Upper lobe of left lung (tissue), 6 donors: ENCODE measurements around the gene ARHGAP15. TPM values are rescaled to one million over a fixed set of nuclear protein-coding genes. Genes with fewer than 3 reads are reported as not detected.

Experiments used
- ATAC-seq, 2 donors: fragments of 200-7000 bp; cut with Tn5 transposase; one replicate each; pipeline ENCODE4 v1.9.1; 2022; ENCODE audit warnings: mild to moderate bottlenecking in 2 of 2, moderate library complexity in 2 of 2; ENCODE audit not compliant: low FRiP score in 2 of 2
- DNase-seq, 2 donors: peaks; one replicate each; pipeline ENCODE4 v3.0.0-alpha.2; 2019 to 2020
- H3K27ac ChIP-seq, 4 donors: fragments of 200-600 bp; sonication (generic); one replicate each; pipeline ENCODE4 v1.5.1; 2016 to 2019
- H3K27me3 ChIP-seq, 4 donors: fragments of 200-600 bp; sonication (generic); one replicate each; pipeline ENCODE4 v1.5.1; 2017 to 2019
- H3K36me3 ChIP-seq, 4 donors: fragments of 200-600 bp; sonication (generic); one replicate each; pipeline ENCODE4 v1.5.1; 2016 to 2019
- H3K4me1 ChIP-seq, 4 donors: fragments of 200-600 bp; sonication (generic); one replicate each; pipeline ENCODE4 v1.5.1; 2018 to 2019
- H3K4me3 ChIP-seq, 4 donors: fragments of 200-600 bp; sonication (generic); one replicate each; pipeline ENCODE4 v1.5.1; 2017 to 2019; ENCODE audit warnings: mild to moderate bottlenecking in 2 of 4, moderate library complexity in 1 of 4
- H3K9me3 ChIP-seq, 4 donors: fragments of 200-600 bp; sonication (generic); one replicate each; pipeline ENCODE4 v1.5.1; 2018 to 2019
- CTCF ChIP-seq, 6 experiments: fragments of 450-650 bp in 4 of 6; fragments of 200-600 bp in 2 of 6; sonication (generic) in 2 of 6; IDR thresholded peaks; one replicate each; pipeline ENCODE4 v1.5.1; 2016 to 2019; ENCODE audit warnings: antibody characterized with exemption in 6 of 6
- EP300 ChIP-seq, 4 donors: sonication (generic); formaldehyde crosslinking; IDR thresholded peaks; one replicate each; pipeline ENCODE4 v1.5.1; 2017; ENCODE audit warnings: antibody characterized with exemption in 4 of 4, control low read depth in 2 of 4
- POLR2A ChIP-seq, 4 donors: fragments of 450-650 bp; IDR thresholded peaks; one replicate each; pipeline ENCODE4 v1.5.1; 2016 to 2017; ENCODE audit warnings: antibody characterized with exemption in 4 of 4, mild to moderate bottlenecking in 2 of 4
- POLR2AphosphoS5 ChIP-seq, 2 donors: sonication (generic); formaldehyde crosslinking; IDR thresholded peaks; one replicate each; pipeline ENCODE4 v1.5.1; 2017; ENCODE audit warnings: antibody characterized with exemption in 2 of 2
- WGBS, 2 donors: methylation state at CpG; one replicate each; pipeline ENCODE4 v1.1.5; 2017 to 2018; 5-methylcytosine and 5-hydroxymethylcytosine counted together
- total RNA-seq, 6 donors: library from RNA; depleted of rRNA in 4 of 6; stranded (reverse); fragments of >200 nt in 4 of 6; gene quantifications; one replicate each; pipeline versions ENCODE4 v1.1.0 to v1.2.1, GENCODE V29; 2016 to 2021
- donor health status: DM: no; HTN: no; CAD: no; lungs with moderate emphysema.
- donor health status: DM: no; HTN: yes; CAD: no; lungs with severe emphysema.

Gene ARHGAP15
- total RNA-seq, 6 donors from 2014 or later: 11.9 to 57.6 (median 17.5) TPM

- H3K4me3 ChIP-seq: no peak overlapping the region
- peaks cover 0 to 4% (median 0%) of the 10 kb centered on the region in 4 donors for H3K4me1 ChIP-seq
- WGBS, 2 donors: 67 to 81% methylated on average over 2 of the region's 2 CpGs
- no peaks in the 10 kb centered on the region for H3K36me3 ChIP-seq
- no peaks in the 10 kb centered on the region for H3K9me3 ChIP-seq
- ATAC-seq: peak in 1 of 2 donors; percentile 16
- H3K27ac ChIP-seq: peak overlapping the region in 3 of 4 donors; percentile 37 to 77 (median 41)
- no peak for DNase-seq
- TF ChIP-seq CTCF (IDR thresholded peaks at IDR 0.05): no peak
- TF ChIP-seq POLR2AphosphoS5 (IDR thresholded peaks at IDR 0.05): no peak
- no peak for TF ChIP-seq POLR2A (IDR thresholded peaks at IDR 0.05)
- TF ChIP-seq EP300 (IDR thresholded peaks at IDR 0.05): no peak
- H3K27me3 ChIP-seq: no peaks in the 10 kb centered on the region
These were observed 351.5 kb downstream of the ARHGAP15 start for GRCh38 chr2:143480601-143481236.

GRCh38 chr2:143481237-143481623 is 352.0 kb downstream of the ARHGAP15 start:
- Histone ChIP-seq H3K27ac (peak overlapping the region; percentile 36 to 77 (median 47)), H3K4me1 (peaks cover 0 to 4% (median 0%) of the 10 kb centered on the region in 4 donors), H3K27me3 (no peaks in the 10 kb centered on the region), H3K9me3 (no peaks in the 10 kb centered on the region), H3K36me3 (no peaks in the 10 kb centered on the region), H3K4me3 (no peak overlapping the region)
- WGBS, 2 donors: 65 to 68% methylated on average over 6 of the region's 6 CpGs
- ATAC-seq (peak in 1 of 2 donors; percentile 56), DNase-seq (no peak)
- TF ChIP-seq POLR2AphosphoS5 (IDR thresholded peaks at IDR 0.05) (no peak), CTCF (IDR thresholded peaks at IDR 0.05) (no peak), EP300 (IDR thresholded peaks at IDR 0.05) (no peak), POLR2A (IDR thresholded peaks at IDR 0.05) (no peak)

GRCh38 chr2:143481733-143482132 is 352.5 kb downstream of the ARHGAP15 start:
- ATAC-seq: no peak
- Histone ChIP-seq H3K4me1 (peaks cover 0 to 4% (median 0%) of the 10 kb centered on the region in 4 donors), H3K36me3 (no peaks in the 10 kb centered on the region), H3K27ac (peak overlapping the region; percentile 28 to 77 (median 46)), H3K9me3 (no peaks in the 10 kb centered on the region), H3K27me3 (no peaks in the 10 kb centered on the region), H3K4me3 (no peak overlapping the region)
- TF ChIP-seq CTCF (IDR thresholded peaks at IDR 0.05) (no peak), EP300 (IDR thresholded peaks at IDR 0.05) (no peak), POLR2A (IDR thresholded peaks at IDR 0.05) (no peak), POLR2AphosphoS5 (IDR thresholded peaks at IDR 0.05) (no peak)
- DNase-seq: no peak

GRCh38 chr2:143482316-143482715 is 353.1 kb downstream of the ARHGAP15 start:
- Histone ChIP-seq H3K36me3 (no peaks in the 10 kb centered on the region), H3K4me1 (peaks cover 0 to 4% (median 0%) of the 10 kb centered on the region in 4 donors), H3K27ac (peak overlapping the region in 3 of 4 donors; percentile 32 to 77 (median 57)), H3K4me3 (no peak overlapping the region), H3K9me3 (no peaks in the 10 kb centered on the region), H3K27me3 (no peaks in the 10 kb centered on the region)
- peak in 1 of 4 donors; percentile 20 for TF ChIP-seq EP300 (IDR thresholded peaks at IDR 0.05)
- no peak for TF ChIP-seq CTCF (IDR thresholded peaks at IDR 0.05)
- no peak for TF ChIP-seq POLR2AphosphoS5 (IDR thresholded peaks at IDR 0.05)
- DNase-seq (no peak), ATAC-seq (peak in 1 of 2 donors; percentile 75)
- 55 to 56% methylated on average over 3 of the region's 3 CpGs for WGBS, 2 donors

GRCh38 chr2:143482771-143483170 is 353.6 kb downstream of the ARHGAP15 start:
- Histone ChIP-seq H3K36me3 (no peaks in the 10 kb centered on the region), H3K9me3 (no peaks in the 10 kb centered on the region), H3K4me1 (peaks cover 0 to 4% (median 0%) of the 10 kb centered on the region in 4 donors), H3K27me3 (no peaks in the 10 kb centered on the region), H3K4me3 (no peak overlapping the region), H3K27ac (peak overlapping the region in 2 of 4 donors; percentile 32 to 77)
- 33 to 53% methylated on average over 4 of the region's 4 CpGs for WGBS, 2 donors
- DNase-seq (no peak), ATAC-seq (peak in 1 of 2 donors; percentile 30)
- TF ChIP-seq POLR2AphosphoS5 (IDR thresholded peaks at IDR 0.05) (no peak), CTCF (IDR thresholded peaks at IDR 0.05) (no peak), EP300 (IDR thresholded peaks at IDR 0.05) (no peak), POLR2A (IDR thresholded peaks at IDR 0.05) (no peak)
